Cardiac septum (tissue), 1 donor: ENCODE results near the gene AAK1. TPM values are rescaled to one million over a fixed set of nuclear protein-coding genes. Genes with fewer than 3 reads are reported as not detected.
"Not testable (repeated sequence)": the region's sequence is repeated elsewhere in the genome, so short reads cannot be mapped to it uniquely, and the experiment has no call there.

ENCODE experiments used
- DNase-seq: peaks from one replicate; pipeline ENCODE4 v3.0.0-alpha.2; 2020; ENCODE audit warnings: low spot score
- intact Hi-C: fragments of 100-400 bp; cut with DNase I; formaldehyde crosslinking; loops from one replicate; pipeline ENCODE4 v1.14.0; 2022
- total RNA-seq: library from RNA; stranded (reverse); fragmentation: NEBNext Ultra II Directional; extraction: Animal tissue kit (Norgen Biotek cat#: 25700); gene quantifications from one replicate; pipeline ENCODE4 v1.2.1, GENCODE V29; 2021
- donor health status: DM: no; HTN: no; CAD: no.

Gene AAK1
- total RNA-seq, 1 donor from 2014 or later = 124 TPM

GRCh38 chr2:69443673-69444072 lies 199.9 kb downstream of the AAK1 start:
- DNase-seq, intact Hi-C loops: not testable (repeated sequence)

GRCh38 chr2:69439499-69439898 lies 204.0 kb downstream of the AAK1 start:
- intact Hi-C loops = loop anchor here (5.0 kb wide), 1 partner anchor 52 kb away; the partner anchor contains the start of gene GFPT1
- not testable (repeated sequence) for DNase-seq

- DNase-seq = no peak
- intact Hi-C loops = loop anchor here (5.0 kb wide), 1 partner anchor 51 kb away; the partner anchor contains the start of gene GFPT1
Observed at GRCh38 chr2:69438580-69438979, 205.0 kb downstream of the AAK1 start.

- intact Hi-C loops = loop anchor here (2.0 to 5.0 kb wide), 2 partner anchors 50 to 205 kb away; partner anchors contain the start of genes AAK1 and GFPT1
- DNase-seq = no peak
Observed at GRCh38 chr2:69437751-69438154, 205.8 kb downstream of the AAK1 start.

- DNase-seq = peak; percentile 95
- intact Hi-C loops = loop anchor here (2.0 to 5.0 kb wide), 2 partner anchors 50 to 206 kb away; partner anchors contain the start of genes AAK1 and GFPT1
Observed at GRCh38 chr2:69436938-69437750, 206.4 kb downstream of the AAK1 start, which contains the start of gene NFU1. TSS of gene NFU1 (minus strand) at chr2:69437435. CDS start at chr2:69437422, 13 bp downstream.

GRCh38 chr2:69436596-69436937 lies 207.0 kb downstream of the AAK1 start:
- no peak for DNase-seq
- intact Hi-C loops = loop anchor here (2.0 to 5.0 kb wide), 2 partner anchors 49 to 206 kb away; partner anchors contain the start of genes AAK1 and GFPT1

GRCh38 chr2:69434753-69435152 lies 208.8 kb downstream of the AAK1 start:
- intact Hi-C loops = loop anchor here (5.0 kb wide), 1 partner anchor 47 kb away; the partner anchor contains the start of gene GFPT1
- no peak for DNase-seq

- intact Hi-C loops = no loop called here
- DNase-seq = no peak
Observed at GRCh38 chr2:69429491-69430183, 213.9 kb downstream of the AAK1 start.

GRCh38 chr2:69428981-69429380 lies 214.6 kb downstream of the AAK1 start:
- DNase-seq = no peak
- intact Hi-C loops = no loop called here

- intact Hi-C loops = no loop called here
- DNase-seq = no peak
Observed at GRCh38 chr2:69424419-69424818, 219.1 kb downstream of the AAK1 start.

GRCh38 chr2:69422198-69422597 lies 221.3 kb downstream of the AAK1 start:
- intact Hi-C loops = no loop called here
- DNase-seq = no peak

GRCh38 chr2:69419111-69419510 lies 224.4 kb downstream of the AAK1 start:
- DNase-seq, intact Hi-C loops: not testable (repeated sequence)

- intact Hi-C loops = no loop called here
Observed at GRCh38 chr2:69416147-69416546, 227.4 kb downstream of the AAK1 start.

More at GRCh38 chr2:69416147-69416546, 227.4 kb downstream of the AAK1 start:
- DNase-seq = no peak

Other genes with a start within 250 kb of the AAK1 start
- 90.3 TPM for gene NFU1, start 206.3 kb downstream of the AAK1 start, total RNA-seq
- gene ANXA4, start 98.4 kb upstream of the AAK1 start, total RNA-seq = 39.7 TPM
- gene GMCL1, start 185.9 kb upstream of the AAK1 start, total RNA-seq = 5.7 TPM